ENCODE measurements around the gene IAH1.

IAH1 gene

GRCh38 chr2:9527995-9528787, 53.8 kb downstream of the IAH1 start:
- no peak for DNase-seq (ENCODE audit: low spot score)

GRCh38 chr2:9532421-9532820, 58.1 kb downstream of the IAH1 start:
- DNase-seq (ENCODE audit: low spot score) = no peak

GRCh38 chr2:9533663-9534062, 59.3 kb downstream of the IAH1 start:
- DNase-seq (ENCODE audit: low spot score) = no peak

GRCh38 chr2:9535177-9535576, 60.8 kb downstream of the IAH1 start:
- DNase-seq (ENCODE audit: low spot score) = no peak

- no peak for DNase-seq (ENCODE audit: low spot score)
Measured at GRCh38 chr2:9536504-9536903, 62.2 kb downstream of the IAH1 start.

- DNase-seq (ENCODE audit: low spot score) = no peak
Measured at GRCh38 chr2:9538000-9538507, 63.7 kb downstream of the IAH1 start.
